Activated naive CD4-positive, alpha-beta T cell treated with anti-CD3 and anti-CD28 coated beads, Interleukin-2, amount 10 ng/mL, durations not matched to agents 7 days and 5 days (primary cell): Measurements from ENCODE around the gene ADAM33.

Source experiments
- CTCF ChIA-PET: fragments of 350-600 bp; sonication (Branson Sonifier 250); formaldehyde crosslinking; loops from one replicate; lab custom pipeline; 2021; ENCODE audit warnings: antibody characterized with exemption; lab: Charles Lee
- DNase-seq: peaks from one replicate; pipeline ENCODE4 v3.0.0-alpha.2; 2020
- H3K27ac Mint-ChIP-seq: one replicate; pipeline ENCODE4 v1.8.0; 2021; ENCODE audit warnings: mild to moderate bottlenecking, moderate library complexity, mixed read lengths
- H3K27me3 Mint-ChIP-seq: one replicate; pipeline ENCODE4 v1.8.0; 2021; ENCODE audit warnings: mild to moderate bottlenecking, mixed read lengths
- H3K36me3 Mint-ChIP-seq: one replicate; pipeline ENCODE4 v1.8.0; 2021; ENCODE audit warnings: mixed read lengths
- H3K4me1 Mint-ChIP-seq: one replicate; pipeline ENCODE4 v1.8.0; 2021; ENCODE audit warnings: mixed read lengths
- H3K4me3 Mint-ChIP-seq: one replicate; pipeline ENCODE4 v1.8.0; 2021; ENCODE audit warnings: mild to moderate bottlenecking, moderate library complexity, mixed read lengths
- H3K9me3 Mint-ChIP-seq: one replicate; pipeline ENCODE4 v1.8.0; 2021; ENCODE audit warnings: mixed read lengths

Gene ADAM33

DNA sequence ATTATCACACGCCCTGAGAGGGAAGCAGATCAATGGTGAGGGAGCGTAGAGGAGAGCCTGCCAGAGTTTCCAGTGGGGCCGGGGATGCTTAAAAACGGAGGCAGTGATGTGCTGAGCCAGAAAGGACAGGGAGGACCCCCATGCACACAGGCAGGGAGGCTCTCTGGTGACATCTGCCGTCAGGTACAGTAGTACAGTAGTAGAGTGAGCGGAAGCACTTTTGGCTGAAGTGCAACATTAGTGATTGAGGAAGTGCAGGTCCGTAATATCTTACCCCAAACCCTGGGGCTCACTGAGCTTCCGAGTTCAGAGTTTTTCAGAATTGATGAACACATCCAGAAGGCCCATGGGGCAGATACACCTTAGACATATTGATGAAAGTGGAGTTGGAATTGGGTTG is 60.7 kb downstream of the ADAM33 start:
- no peaks in the 10 kb centered on the region for H3K36me3 Mint-ChIP-seq
- CTCF ChIA-PET: no interaction called here
- no peaks in the 10 kb centered on the region for H3K9me3 Mint-ChIP-seq
- no peaks in the 10 kb centered on the region for H3K27me3 Mint-ChIP-seq
- DNase-seq: no peak
- no peak overlapping the region for H3K4me3 Mint-ChIP-seq
- no peaks in the 10 kb centered on the region for H3K4me1 Mint-ChIP-seq
- H3K27ac Mint-ChIP-seq: no peak overlapping the region
